EH (cell line): ENCODE measurements around the gene ISOC1.

Experiments
- DNase-seq: peaks from one replicate; pipeline ENCODE4 v3.0.0-alpha.2; 2015; ENCODE audit warnings: low read depth

The ISOC1 gene

DNA sequence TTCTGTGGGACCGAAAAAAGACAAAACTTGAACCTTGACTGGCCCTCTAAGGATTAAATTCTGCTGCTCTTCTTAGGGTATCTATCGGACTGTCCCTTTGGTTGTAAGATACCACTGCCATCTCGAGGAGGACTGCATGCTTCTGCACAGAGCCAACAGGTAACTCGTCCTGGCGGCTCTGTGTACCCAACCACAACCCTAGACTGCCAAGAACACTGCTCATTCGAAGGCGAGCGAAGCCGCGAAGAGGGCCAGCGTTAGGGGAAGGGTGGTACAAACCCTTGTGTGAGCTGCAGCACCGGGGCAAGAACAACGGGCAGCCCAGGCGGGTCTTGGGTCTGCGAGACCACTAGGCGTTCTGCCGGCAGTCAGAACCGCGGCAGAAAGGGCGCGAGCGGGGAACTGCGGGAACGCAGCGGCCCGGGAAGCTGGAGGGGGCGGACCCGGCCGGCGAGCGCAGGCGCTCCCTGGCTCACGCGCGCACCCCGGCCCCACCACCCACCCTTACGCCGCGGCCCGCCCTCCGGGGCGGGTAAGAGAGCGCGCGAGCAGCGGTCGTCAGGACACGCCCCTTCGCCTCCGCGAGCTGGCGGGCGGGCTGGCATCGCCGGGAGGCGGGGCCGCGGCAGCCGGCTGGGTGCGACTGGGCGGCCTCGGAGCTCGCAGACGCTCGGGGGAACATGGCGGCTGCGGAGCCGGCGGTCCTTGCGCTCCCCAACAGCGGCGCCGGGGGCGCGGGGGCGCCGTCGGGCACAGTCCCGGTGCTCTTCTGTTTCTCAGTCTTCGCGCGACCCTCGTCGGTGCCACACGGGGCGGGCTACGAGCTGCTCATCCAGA is at the start of gene ISOC1:
ISOC1 (plus strand) TSS at position 663 of the 837 bp plus-strand sequence; CDS start at position 681, 18 bp downstream.
- DNase-seq: peak; percentile 90

DNA sequence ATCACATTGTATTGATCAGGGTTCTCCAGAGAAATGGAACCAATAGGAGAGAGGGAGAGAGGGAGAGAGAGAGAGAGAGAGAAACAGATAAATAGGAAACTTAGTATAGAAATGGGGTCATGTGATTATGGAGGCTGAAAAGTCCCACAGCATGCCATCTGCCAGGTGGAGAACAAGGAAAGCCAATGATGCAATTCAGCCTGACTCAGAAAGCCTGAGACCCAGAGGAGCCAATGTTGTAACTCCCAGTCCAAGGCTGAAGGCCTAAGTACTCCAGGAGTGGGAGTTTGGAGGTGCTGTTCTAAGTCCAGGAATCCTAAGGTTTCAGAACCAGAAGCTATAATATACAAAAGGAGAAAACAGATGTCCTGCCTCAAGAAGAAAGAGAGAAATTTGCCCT is 48.4 kb upstream of the ISOC1 start:
- no peak for DNase-seq

DNA sequence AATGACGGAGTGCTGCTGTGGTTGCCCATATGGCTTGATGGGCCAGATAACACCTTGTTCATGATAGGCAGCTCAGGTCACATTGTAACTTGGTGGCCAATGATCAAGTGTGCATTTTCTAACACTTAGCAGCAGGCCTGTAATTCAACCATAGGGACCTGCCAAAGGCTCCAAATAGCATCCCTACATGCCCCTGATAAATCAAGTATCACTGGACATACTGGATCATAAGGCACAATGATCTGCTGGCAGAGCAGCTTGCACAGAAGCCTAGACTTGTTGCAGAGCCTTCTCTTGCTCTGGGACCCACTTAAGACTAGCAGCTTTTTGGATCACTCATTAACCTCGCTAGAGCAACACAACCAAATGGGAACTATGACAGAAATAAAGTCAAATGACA is 46.0 kb upstream of the ISOC1 start:
- no peak for DNase-seq

DNA sequence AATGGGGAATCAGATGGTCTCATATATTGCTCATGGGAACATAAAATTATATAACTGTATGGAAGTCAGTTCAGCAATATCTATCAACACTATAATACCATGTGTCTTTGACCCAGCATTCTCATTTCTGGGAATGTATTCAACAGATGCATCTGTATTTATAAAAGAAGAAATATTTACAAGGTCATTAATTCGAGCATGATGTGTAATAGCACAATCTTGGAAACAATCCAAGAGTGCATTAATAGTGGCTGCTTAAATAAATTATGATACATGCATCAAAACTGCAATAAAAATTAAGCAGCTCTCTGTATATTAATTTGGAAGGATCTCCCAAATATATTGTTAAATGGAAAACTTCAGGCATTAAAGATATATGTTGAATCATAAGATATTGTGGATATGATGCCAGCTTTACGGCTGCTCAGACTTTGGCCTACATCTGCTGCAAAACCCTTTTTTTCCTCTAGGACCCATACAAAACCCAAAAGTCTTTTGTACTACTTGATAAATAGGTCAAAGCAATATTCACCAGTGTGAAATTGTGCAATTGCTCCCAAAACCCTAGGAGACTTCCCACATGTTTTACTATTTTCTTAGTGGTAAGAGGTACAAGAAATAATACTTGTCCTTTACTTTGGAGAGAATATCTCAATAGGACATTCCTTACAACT is 45.3 kb upstream of the ISOC1 start:
- DNase-seq: no peak

DNA sequence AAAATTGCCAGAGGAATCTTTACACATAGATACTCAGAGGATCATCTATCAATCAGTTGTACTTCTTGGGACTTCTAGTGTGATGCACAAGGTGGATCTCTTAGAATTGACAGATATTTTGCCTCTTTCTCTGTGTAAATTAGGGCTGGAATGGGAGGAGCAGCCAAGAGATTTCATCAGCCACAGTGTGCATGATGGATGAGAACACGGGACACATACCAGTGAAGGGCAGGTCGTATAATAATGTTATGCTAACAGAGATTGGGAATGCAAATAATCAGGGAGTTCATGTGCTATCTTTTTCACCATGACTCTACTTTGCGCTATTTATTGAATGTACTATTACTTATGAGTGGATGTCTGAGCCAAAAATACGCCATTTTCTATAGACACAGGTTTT is 43.3 kb upstream of the ISOC1 start:
- no peak for DNase-seq

DNA sequence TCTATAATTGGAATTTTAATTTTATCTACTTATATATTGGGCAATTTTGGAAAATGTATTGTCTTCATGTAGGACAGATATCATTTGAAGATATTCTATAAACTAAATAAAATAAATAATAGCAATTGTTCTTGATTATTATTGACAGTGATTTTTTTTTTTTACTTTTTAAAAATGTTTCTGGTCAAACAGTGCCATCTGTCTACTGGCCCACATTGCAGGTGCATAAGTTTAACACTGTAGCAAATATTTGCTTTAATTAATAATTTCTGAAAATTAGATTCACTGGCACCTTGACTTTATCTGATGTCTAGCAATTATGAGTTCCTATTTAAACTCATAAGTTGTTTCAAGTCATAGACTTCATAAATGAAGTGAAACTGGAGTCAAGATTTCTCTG is 41.1 kb upstream of the ISOC1 start:
- no peak for DNase-seq

DNA sequence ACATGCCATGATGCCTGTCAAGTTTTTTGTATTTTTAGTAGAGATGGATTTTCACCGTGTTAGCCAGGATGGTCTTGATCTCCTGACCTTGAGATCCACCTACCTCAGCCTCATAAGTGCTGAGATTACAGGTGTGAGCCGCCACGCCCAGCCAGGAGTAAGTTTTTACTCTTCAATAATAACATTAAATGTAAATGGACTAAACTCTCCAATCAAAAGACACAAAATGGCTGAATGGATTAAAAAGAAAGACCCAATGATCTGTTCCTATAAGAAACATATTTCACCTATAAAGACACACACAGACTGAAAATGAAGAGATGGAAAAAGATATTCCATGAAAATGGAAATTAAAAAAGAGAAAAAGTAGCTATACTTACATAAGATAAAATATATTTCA is 37.2 kb upstream of the ISOC1 start:
- no peak for DNase-seq

DNA sequence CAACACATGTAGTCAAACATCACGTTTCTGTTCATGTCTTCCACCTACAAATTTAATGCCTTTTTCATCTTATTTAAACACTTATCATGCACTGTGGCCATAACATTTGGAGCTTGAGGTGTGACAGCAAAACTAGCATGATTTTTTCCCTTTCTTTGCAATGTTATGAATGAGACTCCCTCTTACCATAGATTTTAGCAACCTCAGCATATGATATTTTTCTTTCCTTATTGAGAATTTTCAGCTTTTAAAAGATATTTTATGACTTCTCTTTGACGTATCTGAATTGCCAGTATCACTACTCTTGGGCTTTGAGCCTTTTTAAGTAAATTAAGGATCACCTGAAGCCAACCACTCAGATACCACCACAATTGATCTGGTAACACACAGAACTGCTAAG is 32.7 kb upstream of the ISOC1 start:
- DNase-seq: no peak

DNA sequence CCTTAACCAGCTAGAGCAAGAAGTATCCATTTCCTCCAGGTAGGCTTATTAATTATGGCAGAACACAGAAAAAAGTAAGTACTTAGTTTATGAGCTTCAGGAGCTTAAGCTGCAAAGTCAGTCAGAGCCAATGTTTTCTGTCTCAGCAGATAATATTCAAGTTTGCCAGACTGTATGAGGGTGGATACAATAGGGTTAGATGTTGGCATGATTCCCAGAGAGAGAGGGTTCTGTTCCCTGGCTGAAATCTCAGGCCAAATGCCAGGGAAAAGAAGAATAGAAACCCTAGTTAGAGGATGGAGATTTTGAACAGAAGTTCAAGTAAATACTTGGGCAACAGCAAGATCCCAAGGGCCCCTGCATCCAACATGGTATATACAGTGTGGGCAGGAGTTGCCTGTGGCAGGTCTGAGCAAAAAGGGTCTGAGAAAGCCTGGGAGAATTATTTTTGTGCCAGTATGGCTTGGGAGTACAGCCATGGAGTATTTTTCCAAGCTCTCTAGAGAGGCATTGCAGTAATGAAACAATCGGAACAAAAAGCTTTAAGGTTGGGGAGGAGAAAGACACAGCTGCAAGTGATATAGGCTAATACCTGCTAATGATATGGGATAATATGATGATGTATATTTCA is 31.0 kb upstream of the ISOC1 start:
- DNase-seq: no peak

DNA sequence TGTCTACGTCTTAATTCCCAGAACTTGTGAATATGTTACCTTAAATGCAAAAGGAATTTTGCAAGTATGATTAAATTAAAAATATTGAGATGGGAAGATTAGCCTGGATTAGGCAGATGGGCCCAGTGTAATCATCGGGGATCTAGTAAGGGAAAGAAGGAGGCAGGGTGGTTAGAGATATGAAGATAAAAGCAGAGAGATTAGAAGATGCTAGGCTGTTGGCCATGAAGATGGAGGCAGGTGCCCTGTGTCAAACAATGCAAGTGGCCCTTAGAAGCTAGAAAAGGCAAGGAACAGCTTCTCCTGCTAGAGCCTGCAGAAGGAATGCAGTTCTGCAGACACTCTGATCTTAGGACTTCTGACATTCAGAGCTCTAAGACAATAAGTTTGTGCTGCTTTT is 28.8 kb upstream of the ISOC1 start:
- no peak for DNase-seq

DNA sequence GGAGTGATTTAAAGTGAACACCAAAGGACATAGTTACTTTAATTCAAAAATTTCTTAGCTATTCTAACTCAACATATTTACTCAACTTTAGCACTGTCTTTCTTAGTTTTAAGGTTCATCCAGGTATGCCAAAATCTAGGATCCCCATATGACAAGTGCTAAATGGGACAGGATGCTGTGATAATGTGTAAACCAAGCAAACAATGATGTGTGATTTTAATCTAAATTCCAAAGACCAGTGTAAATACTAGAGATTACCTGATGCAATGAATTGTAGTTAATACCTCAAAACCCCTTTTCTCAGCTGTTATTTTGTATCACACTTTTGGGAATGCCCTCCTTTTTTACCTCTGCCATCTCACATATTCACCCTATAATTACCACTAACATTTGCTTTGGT is 26.8 kb upstream of the ISOC1 start:
- DNase-seq: no peak

DNA sequence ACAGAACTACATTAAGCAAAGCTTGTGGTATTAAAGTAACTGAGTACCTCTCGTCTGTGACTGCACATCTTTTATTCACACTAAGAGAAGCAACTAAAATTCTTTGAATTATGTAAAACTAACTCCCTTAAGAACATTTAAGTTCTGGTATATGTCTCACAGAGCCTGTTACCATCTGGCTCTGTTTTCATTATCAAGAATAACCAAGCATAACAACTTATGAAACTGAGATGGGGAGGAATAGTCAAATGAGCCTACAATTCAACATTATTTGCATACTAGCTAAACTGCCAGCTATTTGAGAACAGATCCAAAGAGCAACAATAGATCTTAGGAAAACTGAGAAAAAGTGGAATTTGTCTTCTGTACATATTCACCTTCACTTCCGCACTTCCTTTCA is 25.3 kb upstream of the ISOC1 start:
- DNase-seq: no peak

DNA sequence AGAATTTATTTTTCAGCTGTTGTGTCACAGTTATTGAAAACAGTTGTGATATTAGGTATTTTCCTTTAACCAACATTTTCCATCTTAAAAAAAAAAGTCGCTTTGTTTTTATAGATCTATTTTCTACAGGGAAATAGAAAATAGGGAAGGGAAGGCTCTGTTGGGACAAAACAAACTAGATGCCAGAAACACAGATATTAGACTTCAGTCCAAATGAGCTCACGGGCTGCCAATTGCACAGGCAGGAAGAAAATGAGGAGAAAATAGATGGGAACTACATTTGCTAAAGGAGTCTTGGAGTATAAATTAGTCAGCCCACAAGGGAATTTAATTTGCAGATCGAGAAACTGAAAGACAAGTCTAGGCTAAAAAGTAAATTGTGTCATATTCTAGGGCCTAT is 21.4 kb upstream of the ISOC1 start:
- no peak for DNase-seq

DNA sequence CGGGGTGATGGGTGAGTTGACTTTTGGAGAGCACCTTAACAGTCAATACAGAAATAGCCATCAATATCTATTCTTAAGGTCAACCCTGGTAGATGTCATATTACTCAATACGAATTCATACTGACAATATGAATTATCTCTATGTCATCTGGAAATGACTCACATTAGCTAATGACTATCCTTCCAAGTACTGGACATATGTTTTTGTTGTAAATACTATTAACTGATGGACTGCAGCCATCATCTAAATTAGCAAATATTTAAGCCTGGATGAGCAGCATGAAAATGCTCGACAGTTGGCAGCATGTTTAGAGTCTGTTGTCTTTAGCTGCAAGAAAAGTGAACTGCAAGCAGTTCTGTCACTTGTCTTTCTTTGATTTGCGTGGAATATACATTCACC is 19.6 kb upstream of the ISOC1 start:
- DNase-seq: peak; percentile 4

DNA sequence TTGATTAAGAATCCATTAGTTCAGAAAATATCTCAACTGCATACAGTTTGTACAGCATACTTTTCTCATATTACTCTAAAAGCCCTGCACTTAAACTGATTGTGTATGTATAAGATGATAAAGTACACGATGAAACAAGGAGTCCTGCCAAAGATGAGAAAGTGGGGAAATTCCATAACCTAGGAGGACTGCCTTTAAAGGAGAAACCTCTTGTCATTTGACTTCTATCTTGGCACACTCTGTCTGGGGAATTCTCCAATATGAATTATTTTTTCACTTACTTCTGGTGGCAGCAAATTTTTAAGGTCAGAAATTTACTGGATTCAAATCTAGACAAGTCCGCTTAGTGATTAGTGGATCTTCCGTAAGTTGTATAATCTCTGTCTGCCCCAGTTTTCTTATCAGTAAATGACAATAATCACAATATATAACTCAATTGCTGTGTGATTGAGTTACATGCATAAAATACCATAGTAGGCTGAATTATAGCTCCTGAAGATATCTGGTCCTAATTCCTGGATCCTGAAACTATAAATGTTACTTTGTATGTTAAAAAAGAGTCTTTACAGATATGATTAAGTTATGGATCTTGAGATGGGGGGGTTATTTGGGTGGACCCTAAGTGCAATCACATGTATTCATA is 17.0 kb upstream of the ISOC1 start:
- no peak for DNase-seq

DNA sequence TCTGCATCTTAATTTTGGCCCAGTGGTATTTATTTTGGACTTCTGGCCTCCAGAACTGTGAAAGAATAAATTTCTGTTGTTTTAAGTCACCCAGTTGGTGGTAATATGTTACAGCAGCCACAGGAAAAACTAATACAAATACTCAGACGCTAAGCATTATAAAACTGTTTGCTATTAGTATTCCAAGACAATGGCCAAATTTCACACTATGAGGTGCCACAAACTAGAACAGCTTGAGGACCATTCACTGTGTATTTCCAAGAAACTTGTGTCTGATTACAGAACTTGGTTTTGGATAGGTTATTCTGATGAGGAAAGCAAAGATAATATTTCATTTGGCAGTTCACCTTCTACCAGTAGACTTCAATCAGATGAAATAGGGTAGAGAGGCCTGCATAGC is 16.3 kb upstream of the ISOC1 start:
- no peak for DNase-seq

DNA sequence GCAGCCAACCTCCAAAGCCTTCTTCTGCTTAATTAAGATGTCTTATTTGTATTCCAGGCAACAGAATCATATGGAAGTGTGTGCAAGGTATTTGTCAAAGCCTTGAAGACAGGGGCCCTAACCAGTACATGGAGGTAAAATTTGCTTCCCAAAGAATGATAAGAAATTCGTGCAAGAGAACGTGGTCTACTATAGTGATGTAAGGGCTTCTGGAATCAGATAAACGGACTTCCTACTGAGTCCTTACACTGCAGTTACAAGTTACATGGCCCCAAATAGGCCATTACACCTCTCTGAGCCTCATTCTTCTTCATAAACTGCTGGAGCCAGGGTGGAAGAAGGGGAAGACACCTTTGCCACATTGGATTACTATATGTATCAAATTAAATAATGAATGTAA is 15.9 kb upstream of the ISOC1 start:
- no peak for DNase-seq

DNA sequence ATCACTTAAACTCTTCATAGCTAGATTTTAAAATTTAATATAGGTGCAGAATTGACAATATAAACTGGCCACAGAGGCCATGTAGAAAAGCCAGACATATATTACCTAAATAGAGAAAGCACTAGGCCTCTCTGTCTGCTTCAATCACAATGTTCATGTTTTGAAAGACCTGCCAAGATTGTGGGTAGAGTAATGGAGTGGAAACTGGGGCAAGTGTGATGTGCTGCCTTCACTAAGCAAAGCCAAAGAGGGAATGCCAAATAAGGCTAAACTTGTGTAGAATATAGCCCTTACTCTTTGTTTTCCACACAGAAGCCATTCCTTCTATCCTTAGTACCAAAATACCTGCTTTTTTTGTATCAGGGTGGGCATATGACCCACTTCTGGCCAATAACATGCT is 15.1 kb upstream of the ISOC1 start:
- no peak for DNase-seq

DNA sequence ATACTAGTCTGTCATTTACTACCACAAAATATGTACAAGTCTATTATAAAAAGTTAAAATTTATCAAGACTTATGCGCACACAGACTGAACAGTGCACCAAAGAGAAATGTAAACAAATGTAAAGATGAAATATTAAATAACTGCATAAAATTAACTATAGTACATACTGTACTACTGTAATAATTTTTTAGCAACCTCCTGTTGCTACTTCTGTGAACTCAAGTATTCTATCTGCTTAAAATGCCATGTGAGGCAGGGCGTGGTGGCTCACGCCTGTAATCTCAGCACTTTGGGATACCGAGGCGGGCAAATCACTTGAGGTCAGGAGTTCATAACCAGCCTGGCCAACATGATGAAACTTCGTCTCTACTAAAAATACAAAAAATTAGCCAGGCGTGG is 13.8 kb upstream of the ISOC1 start:
- DNase-seq: no peak

DNA sequence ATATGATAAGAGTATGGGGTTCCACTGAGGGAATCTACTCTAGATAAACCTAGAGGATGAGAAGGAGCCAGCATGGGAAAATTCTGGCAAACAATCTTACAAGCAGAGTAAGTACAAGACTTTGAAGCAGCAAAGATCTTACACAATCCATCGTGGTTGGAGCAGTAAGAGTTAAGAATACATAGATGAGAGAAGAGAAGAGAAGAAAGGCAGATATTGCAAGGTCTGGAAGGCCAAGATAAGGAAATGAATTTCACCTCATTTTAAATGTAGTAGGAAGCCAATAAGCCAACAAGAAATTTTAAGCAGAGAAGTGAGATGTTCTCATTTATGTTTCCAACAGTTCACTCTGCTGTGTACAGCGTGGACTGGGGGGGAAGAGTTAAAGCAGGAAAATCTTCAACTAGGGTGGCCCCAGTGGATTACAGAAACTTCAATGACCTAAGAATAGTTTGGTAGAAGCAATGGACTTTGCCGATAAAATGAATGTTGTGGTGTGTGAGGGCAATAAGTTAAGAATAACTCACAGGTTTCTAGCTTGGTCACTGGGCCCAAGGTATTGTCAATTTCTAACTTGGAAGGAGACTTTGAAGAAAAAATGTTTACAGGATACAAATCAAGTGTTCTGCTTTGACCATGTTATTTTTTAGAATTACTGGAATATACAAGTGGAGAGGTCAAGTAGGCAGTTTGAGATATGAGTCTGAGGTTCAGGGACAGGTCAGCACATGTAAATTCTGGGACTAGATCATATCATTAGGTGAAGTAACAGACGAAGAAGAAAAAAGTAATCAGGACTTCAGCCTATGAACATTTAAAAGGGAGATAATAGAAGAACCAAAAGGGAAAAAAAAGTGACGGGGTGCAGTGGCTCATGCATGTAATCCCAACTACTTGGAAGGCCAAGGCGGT is 12.1 kb upstream of the ISOC1 start:
- DNase-seq: no peak
